GM19193 (cell line): ENCODE data around the gene SFXN2.

ENCODE experiments used
- POLR2A ChIP-seq: IDR thresholded peaks from 4 replicates; pipeline ENCODE4 v1.6.1; 2011; ENCODE audit not compliant: insufficient read depth, insufficient read length; ENCODE audit errors: extremely low read depth

Gene SFXN2

GRCh38 chr10:102705531-102705930, 8.9 kb upstream of the SFXN2 start:
- TF ChIP-seq POLR2A: no peak

GRCh38 chr10:102710609-102711008, 3.8 kb upstream of the SFXN2 start:
- TF ChIP-seq POLR2A: no peak

GRCh38 chr10:102712089-102712488, 2.3 kb upstream of the SFXN2 start:
- TF ChIP-seq POLR2A: no peak

- no peak for TF ChIP-seq POLR2A
These were observed 1.4 kb upstream of the SFXN2 start for GRCh38 chr10:102712843-102713538.

- TF ChIP-seq POLR2A: no peak
These were observed 960 bp upstream of the SFXN2 start for GRCh38 chr10:102713539-102713813.

- TF ChIP-seq POLR2A: peak; percentile 70
These were observed 419 bp upstream of the SFXN2 start, which contains the start of gene ARL3 for GRCh38 chr10:102713814-102714620. ARL3 (minus strand) TSS chr10:102714397; CDS start chr10:102714275, 122 bp downstream.

- no peak for TF ChIP-seq POLR2A
These were observed 1.4 kb downstream of the SFXN2 start for GRCh38 chr10:102715880-102716279.

GRCh38 chr10:102718220-102718619, 3.8 kb downstream of the SFXN2 start:
- TF ChIP-seq POLR2A: no peak

GRCh38 chr10:102720337-102720736, 5.9 kb downstream of the SFXN2 start:
- no peak for TF ChIP-seq POLR2A

GRCh38 chr10:102720775-102721301, 6.4 kb downstream of the SFXN2 start:
- TF ChIP-seq POLR2A: no peak

GRCh38 chr10:102721954-102722353, 7.5 kb downstream of the SFXN2 start:
- no peak for TF ChIP-seq POLR2A

GRCh38 chr10:102723989-102724388, 9.6 kb downstream of the SFXN2 start:
- no peak for TF ChIP-seq POLR2A

- no peak for TF ChIP-seq POLR2A
These were observed 11.8 kb downstream of the SFXN2 start for GRCh38 chr10:102726274-102726673.

- TF ChIP-seq POLR2A: no peak
These were observed 12.8 kb downstream of the SFXN2 start for GRCh38 chr10:102727037-102727818.
